BJ (cell line): Measurements from ENCODE around the gene CA10. TPM values are rescaled to one million over a fixed set of nuclear protein-coding genes. Genes with fewer than 3 reads are reported as not detected.

Experiments
- CTCF ChIA-PET: fragments of 350-600 bp; formaldehyde crosslinking; extraction: SDS; loops from one replicate; lab custom pipeline; 2021; ENCODE audit warnings: antibody characterized with exemption, inconsistent platforms; lab: Yijun Ruan, JAX
- POLR2A ChIA-PET: fragments of 300-600 bp; sonication (Branson Sonifier 250); formaldehyde crosslinking; extraction: SDS; loops from one replicate; lab custom pipeline; 2021; ENCODE audit warnings: antibody characterized with exemption; lab: Charles Lee
- DNase-seq: peaks from one replicate; pipeline ENCODE4 v3.0.0-alpha.2; 2011; ENCODE audit warnings: low read depth
- H3K27me3 ChIP-seq: 2 replicates; pipeline ENCODE4 v1.6.0; 2011; ENCODE audit warnings: low read length; ENCODE audit not compliant: control insufficient read depth, insufficient read depth
- H3K36me3 ChIP-seq: 2 replicates; pipeline ENCODE4 v1.5.1; 2011; ENCODE audit warnings: low read length; ENCODE audit not compliant: control insufficient read depth, insufficient read depth
- H3K4me3 ChIP-seq: 2 replicates; pipeline ENCODE4 v1.5.1; 2011; ENCODE audit warnings: low read depth, mild to moderate bottlenecking, control low read depth, low read length
- polyA plus RNA-seq: library from polyadenylated mRNA; depleted of rRNA; stranded (reverse); fragments of >200 nt; gene quantifications from 2 replicates; pipeline ENCODE4 v1.2.3, GENCODE V29; 2011
- TF ChIP-seq, protein P1 (sequence below): IDR thresholded peaks from 2 replicates; pipeline ENCODE4 v1.5.1; 2011; ENCODE audit warnings: low read depth, mild to moderate bottlenecking, control low read depth, inconsistent platforms, low read length, moderate library complexity; ENCODE audit not compliant: insufficient read depth

Gene CA10
- polyA plus RNA-seq, 1 experiment, result not detected

DNA sequence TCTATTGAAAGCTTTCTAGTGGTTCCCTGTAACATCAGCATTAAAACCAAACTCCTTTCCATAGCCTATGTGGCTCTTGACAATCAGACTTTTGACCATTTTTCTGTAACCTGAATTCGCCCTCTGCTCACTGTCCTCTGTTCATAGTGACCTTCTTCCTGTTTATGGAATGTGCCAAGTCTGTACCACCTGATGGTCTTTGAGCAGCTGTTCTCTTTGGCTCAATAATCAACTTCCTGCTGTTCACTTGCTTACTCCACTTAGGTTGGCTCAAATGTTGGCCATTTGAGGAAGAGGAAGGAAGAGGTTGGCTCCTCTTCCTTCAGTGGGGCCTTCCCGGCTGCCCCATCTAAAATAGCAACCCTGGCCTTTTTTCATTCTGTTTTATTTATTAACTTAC, 251.5 kb downstream of the CA10 start:
- Histone ChIP-seq H3K4me3 (no peak overlapping the region), H3K27me3 (no peaks in the 10 kb centered on the region), H3K36me3 (no peaks in the 10 kb centered on the region)
- POLR2A ChIA-PET, result no interaction called here
- TF ChIP-seq, protein P1, sequence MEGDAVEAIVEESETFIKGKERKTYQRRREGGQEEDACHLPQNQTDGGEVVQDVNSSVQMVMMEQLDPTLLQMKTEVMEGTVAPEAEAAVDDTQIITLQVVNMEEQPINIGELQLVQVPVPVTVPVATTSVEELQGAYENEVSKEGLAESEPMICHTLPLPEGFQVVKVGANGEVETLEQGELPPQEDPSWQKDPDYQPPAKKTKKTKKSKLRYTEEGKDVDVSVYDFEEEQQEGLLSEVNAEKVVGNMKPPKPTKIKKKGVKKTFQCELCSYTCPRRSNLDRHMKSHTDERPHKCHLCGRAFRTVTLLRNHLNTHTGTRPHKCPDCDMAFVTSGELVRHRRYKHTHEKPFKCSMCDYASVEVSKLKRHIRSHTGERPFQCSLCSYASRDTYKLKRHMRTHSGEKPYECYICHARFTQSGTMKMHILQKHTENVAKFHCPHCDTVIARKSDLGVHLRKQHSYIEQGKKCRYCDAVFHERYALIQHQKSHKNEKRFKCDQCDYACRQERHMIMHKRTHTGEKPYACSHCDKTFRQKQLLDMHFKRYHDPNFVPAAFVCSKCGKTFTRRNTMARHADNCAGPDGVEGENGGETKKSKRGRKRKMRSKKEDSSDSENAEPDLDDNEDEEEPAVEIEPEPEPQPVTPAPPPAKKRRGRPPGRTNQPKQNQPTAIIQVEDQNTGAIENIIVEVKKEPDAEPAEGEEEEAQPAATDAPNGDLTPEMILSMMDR, result no peak
- CTCF ChIA-PET, result no interaction called here
- no peak for DNase-seq

DNA sequence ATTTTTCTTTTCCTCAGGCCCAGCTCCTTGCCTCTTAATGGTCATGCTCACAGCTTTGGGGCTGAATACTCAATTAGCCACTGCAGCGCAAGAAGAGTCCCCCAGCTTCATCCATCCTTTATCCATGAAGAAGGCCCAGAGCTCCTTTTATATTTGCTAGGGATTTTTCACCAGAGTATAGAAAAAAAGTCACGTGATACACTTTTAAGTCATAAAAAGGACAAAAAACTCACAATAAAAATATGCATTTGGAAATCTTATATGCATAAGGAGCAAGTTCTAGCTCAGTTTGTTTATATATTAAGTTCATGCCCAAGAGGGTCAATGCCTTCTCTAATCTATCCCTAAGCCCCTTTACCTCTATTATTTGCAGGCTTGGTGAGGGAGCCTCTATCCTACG, 254.1 kb downstream of the CA10 start:
- DNase-seq, result no peak
- Histone ChIP-seq H3K27me3 (no peaks in the 10 kb centered on the region), H3K4me3 (no peak overlapping the region), H3K36me3 (no peaks in the 10 kb centered on the region)
- CTCF ChIA-PET, result no interaction called here
- POLR2A ChIA-PET, result no interaction called here
- TF ChIP-seq, protein P1, result no peak

DNA sequence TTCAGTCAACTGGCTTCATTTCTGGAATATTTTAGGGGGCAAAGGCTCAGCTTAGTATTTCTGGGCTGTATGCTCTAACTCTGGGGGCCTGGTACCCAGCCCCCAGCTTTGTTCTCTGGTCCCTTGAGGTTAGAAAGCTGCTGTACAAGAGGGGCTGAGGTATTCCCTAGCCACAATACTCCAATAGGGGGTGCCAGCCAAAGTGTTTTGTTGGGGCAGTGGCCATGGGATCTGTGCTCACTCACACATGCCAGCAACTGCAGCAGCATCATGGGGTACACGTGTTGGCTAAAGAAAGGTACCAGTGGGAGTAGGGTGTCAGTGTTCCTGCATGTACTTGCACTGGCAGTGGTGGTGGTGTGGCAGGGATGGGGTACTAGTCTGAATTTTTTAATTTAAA, 257.3 kb downstream of the CA10 start:
- TF ChIP-seq, protein P1, result no peak
- CTCF ChIA-PET, result no interaction called here

DNA sequence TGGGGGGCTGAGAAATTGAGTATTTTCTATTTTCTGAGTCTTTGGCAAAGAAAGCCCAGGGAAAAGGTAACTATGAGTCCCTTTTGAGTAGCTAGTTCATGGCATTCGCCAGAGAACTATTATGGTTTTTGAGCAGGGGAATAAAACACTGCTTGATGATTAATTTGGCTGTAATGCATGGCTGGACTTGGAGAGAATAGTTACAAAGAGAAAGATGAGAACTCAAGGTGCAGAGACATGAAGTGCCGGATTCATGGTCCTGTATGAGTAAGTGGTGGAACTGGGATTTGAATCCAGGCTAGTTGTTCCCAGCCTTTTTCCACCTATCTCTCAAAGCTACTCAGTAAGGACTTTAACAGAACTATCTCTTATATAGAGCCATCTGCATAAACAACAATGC, 266.6 kb downstream of the CA10 start:
- ChIA-PET CTCF (no interaction called here), POLR2A (no interaction called here)
- Histone ChIP-seq H3K36me3 (no peaks in the 10 kb centered on the region), H3K27me3 (no peaks in the 10 kb centered on the region), H3K4me3 (no peak overlapping the region)
- TF ChIP-seq, protein P1, result no peak
- DNase-seq, result no peak

More for the DNA sequence above, 257.3 kb downstream of the CA10 start:
- DNase-seq, result no peak
- no peak overlapping the region for H3K4me3 ChIP-seq
- no peaks in the 10 kb centered on the region for H3K36me3 ChIP-seq
- no peaks in the 10 kb centered on the region for H3K27me3 ChIP-seq
- POLR2A ChIA-PET, result no interaction called here

DNA sequence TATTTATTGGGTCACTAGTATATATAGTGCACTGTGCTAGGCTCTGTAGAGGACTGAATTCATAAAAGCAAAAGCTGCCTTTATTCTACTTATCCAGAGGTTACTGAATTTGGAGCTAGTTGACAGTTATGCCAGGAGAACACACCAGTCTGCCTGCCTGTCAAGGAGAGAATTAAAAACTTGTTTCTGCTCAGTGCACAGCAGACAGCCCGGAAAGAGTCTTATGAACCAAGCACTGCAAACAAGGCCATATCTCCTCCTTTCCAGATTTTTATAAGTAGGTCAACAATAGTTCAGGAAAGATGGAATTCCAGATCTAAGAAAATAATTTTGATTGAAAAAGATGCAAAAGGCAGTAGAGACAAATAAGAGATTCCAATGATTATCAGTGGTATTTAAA, 267.8 kb downstream of the CA10 start:
- ChIA-PET CTCF (no interaction called here), POLR2A (no interaction called here)
- no peak overlapping the region for H3K4me3 ChIP-seq
- no peak for DNase-seq
- H3K27me3 ChIP-seq, result no peaks in the 10 kb centered on the region
- no peaks in the 10 kb centered on the region for H3K36me3 ChIP-seq
- TF ChIP-seq, protein P1, result no peak
